ENCODE data around the gene EPB41L2.
"Not testable (repeated sequence)": the region's sequence is repeated elsewhere in the genome, so short reads cannot be mapped to it uniquely, and the experiment has no call there.

Gene EPB41L2

DNA sequence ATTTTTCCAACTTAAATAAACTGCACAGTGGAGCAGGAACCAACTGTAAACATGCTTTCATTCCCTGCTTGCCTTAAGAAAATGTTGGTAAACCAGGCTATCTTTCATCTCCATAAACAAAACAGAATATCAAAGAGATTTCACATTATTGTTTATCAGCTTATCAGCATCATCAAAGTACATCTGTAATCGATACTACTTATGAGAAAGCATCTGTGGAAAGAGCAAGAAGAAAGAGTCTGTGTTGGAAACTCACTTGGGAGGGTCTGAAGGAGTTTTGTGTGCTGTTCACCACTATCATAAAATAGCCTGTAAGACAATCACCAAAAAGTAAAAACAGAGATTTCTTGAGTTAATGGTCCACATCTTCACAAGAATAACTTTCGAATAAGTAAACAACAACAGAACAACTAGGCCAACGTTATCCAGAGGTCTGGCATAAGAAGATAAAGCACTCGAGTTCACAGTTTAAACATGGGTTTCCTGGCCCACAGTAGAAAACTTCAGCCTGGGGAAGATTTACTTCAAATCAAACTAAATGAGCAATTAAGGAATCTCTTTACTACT lies 47.9 kb downstream of the EPB41L2 start:
- peaks cover 10% of the 10 kb centered on the region for H3K9me3 ChIP-seq (ENCODE audit: control insufficient read depth, insufficient read depth, low read depth, low read length)
- H3K36me3 ChIP-seq (ENCODE audit: control insufficient read depth, insufficient read depth, low read length), result no peaks in the 10 kb centered on the region; the same call in 1 of the 2 replicates
- no peak overlapping the region for H3K9ac ChIP-seq (ENCODE audit: low read length)
- H3K27me3 ChIP-seq (ENCODE audit: control insufficient read depth, insufficient read depth, low read length), result no peaks in the 10 kb centered on the region
- no peak overlapping the region for H3K27ac ChIP-seq (ENCODE audit: low read depth, low read length)
- H3K4me3 ChIP-seq (ENCODE audit: low read depth, low read length), result no peak overlapping the region
- peaks cover 23% of the 10 kb centered on the region for H3K4me1 ChIP-seq (ENCODE audit: control insufficient read depth, insufficient read depth, low read length)

DNA sequence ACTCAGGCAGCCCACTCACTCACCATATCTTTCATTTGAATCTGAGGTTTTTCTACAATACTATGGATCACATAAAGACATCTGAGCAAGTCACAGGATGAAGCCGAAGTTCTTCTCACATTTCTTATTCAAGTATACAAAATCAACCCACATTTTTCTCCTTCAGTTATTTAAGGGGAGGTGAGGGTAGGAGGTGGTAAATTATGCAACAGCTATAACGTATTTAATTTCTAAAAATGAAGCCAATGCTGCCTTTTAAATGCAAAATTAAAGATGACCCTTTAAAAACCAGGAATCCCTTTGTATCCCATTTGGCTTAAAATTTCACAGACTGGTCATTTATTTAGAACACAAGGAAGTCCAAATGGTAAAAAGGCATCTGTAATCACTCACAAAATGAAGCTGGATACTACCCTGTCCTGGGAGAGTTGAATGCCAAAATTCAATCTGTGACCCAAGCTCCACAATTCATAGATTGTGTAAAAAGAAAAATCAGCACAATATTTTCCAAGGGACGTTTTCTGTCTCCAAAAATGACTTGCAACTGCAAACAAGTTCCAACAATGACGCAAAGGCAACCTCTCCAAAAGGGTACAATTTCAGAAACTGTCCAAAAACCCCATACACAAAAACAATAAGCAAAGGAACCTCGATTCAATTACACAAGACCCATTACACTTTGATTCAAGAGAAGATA lies 48.8 kb downstream of the EPB41L2 start:
- no peak overlapping the region for H3K9ac ChIP-seq (ENCODE audit: low read length)
- H3K4me3 ChIP-seq (ENCODE audit: low read depth, low read length), result no peak overlapping the region
- H3K27ac ChIP-seq (ENCODE audit: low read depth, low read length), result peak overlapping the region; percentile 39; the same call in 1 of the 2 replicates
- no peaks in the 10 kb centered on the region for H3K27me3 ChIP-seq (ENCODE audit: control insufficient read depth, insufficient read depth, low read length)
- H3K36me3 ChIP-seq (ENCODE audit: control insufficient read depth, insufficient read depth, low read length), result peaks cover 4% of the 10 kb centered on the region
- peaks cover 23% of the 10 kb centered on the region for H3K4me1 ChIP-seq (ENCODE audit: control insufficient read depth, insufficient read depth, low read length)
- peaks cover 16% of the 10 kb centered on the region for H3K9me3 ChIP-seq (ENCODE audit: control insufficient read depth, insufficient read depth, low read depth, low read length)

- no peaks in the 10 kb centered on the region for H3K27me3 ChIP-seq (ENCODE audit: control insufficient read depth, insufficient read depth, low read length)
- no peak overlapping the region; the same call in 1 of the 2 replicates for H3K27ac ChIP-seq (ENCODE audit: low read depth, low read length)
- no peak overlapping the region for H3K9ac ChIP-seq (ENCODE audit: low read length)
- H3K4me3 ChIP-seq (ENCODE audit: low read depth, low read length), result no peak overlapping the region
- H3K36me3 ChIP-seq (ENCODE audit: control insufficient read depth, insufficient read depth, low read length), result peaks cover 4% of the 10 kb centered on the region
- H3K4me1 ChIP-seq (ENCODE audit: control insufficient read depth, insufficient read depth, low read length), result peaks cover 23% of the 10 kb centered on the region
- peaks cover 23% of the 10 kb centered on the region for H3K9me3 ChIP-seq (ENCODE audit: control insufficient read depth, insufficient read depth, low read depth, low read length)
Observed at GRCh38 chr6:131013495-131013894, 49.5 kb downstream of the EPB41L2 start.

DNA sequence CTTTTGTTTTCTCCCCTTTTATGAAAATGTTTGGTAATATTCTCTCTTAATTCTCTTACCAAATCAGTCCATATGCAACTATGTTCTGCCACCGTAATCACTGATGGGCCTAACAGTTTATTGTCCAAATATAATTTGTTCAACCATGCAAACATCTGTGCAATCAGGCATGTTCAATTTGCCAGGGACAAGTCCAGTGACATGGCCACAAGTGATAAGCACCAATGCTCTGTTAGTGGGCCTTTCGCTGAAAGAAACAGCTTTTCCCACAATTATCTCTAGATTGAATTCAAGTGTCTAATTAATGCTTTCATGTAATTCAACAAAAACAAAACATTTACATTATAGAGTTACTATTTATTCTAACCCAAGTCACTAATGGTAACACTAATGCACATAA lies 53.3 kb downstream of the EPB41L2 start:
- H3K4me1 ChIP-seq (ENCODE audit: control insufficient read depth, insufficient read depth, low read length), result peaks cover 10% of the 10 kb centered on the region
- H3K9me3 ChIP-seq (ENCODE audit: control insufficient read depth, insufficient read depth, low read depth, low read length), result peaks cover 47% of the 10 kb centered on the region
- peaks cover 4% of the 10 kb centered on the region for H3K36me3 ChIP-seq (ENCODE audit: control insufficient read depth, insufficient read depth, low read length)
- no peak overlapping the region for H3K9ac ChIP-seq (ENCODE audit: low read length)
- no peak overlapping the region for H3K27ac ChIP-seq (ENCODE audit: low read depth, low read length)
- no peaks in the 10 kb centered on the region for H3K27me3 ChIP-seq (ENCODE audit: control insufficient read depth, insufficient read depth, low read length)
- H3K4me3 ChIP-seq (ENCODE audit: low read depth, low read length), result no peak overlapping the region

DNA sequence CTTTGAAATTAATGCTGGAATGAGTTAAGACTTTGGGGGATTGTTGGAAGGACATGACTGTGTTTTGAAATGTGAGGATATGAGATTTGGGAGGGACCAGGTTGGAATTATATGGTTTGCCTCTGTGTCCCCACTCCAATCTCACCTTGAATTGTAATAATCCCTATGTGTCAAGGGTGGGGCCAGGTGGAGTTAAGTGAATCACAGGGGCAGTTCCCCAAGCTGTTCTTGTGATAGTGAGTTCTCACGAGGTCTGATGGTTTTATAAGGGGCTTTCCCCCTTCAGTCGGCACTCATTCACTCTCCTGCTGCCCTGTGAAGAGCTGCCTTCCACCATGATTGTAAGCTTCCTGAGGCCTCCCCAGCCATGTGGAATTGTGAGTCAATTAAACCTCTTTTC lies 54.1 kb downstream of the EPB41L2 start:
- not testable (repeated sequence) for H3K9ac ChIP-seq (ENCODE audit: low read length); H3K36me3 ChIP-seq (ENCODE audit: control insufficient read depth, insufficient read depth, low read length); H3K27me3 ChIP-seq (ENCODE audit: control insufficient read depth, insufficient read depth, low read length); H3K4me3 ChIP-seq (ENCODE audit: low read depth, low read length); H3K27ac ChIP-seq (ENCODE audit: low read depth, low read length)
- Histone ChIP-seq H3K4me1 (ENCODE audit: control insufficient read depth, insufficient read depth, low read length) (peaks cover 10% of the 10 kb centered on the region), H3K9me3 (ENCODE audit: control insufficient read depth, insufficient read depth, low read depth, low read length) (peaks cover 47% of the 10 kb centered on the region)

DNA sequence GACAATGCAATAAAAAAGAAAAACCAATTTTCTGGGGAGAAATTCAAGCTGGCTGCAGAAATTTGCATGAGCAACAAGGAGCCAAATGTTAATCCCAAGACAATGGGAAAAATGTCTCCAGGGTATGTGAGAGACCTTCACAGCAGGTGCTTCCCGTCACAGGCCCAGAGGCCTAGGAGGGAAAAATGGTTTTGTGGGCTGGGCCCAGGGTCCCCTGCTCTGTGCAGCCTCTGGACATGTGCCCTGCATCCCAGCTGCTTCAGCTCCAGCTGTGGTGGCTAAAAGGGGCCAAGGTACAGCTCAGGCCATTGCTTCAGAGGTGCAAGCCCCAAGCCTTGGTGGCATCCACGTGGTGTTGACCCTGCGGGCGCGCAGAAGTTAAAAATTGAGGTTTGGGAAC lies 55.1 kb downstream of the EPB41L2 start:
- H3K36me3 ChIP-seq (ENCODE audit: control insufficient read depth, insufficient read depth, low read length); H3K9ac ChIP-seq (ENCODE audit: low read length); H3K4me3 ChIP-seq (ENCODE audit: low read depth, low read length); H3K27ac ChIP-seq (ENCODE audit: low read depth, low read length); H3K27me3 ChIP-seq (ENCODE audit: control insufficient read depth, insufficient read depth, low read length): not testable (repeated sequence)
- Histone ChIP-seq H3K9me3 (ENCODE audit: control insufficient read depth, insufficient read depth, low read depth, low read length) (peaks cover 47% of the 10 kb centered on the region), H3K4me1 (ENCODE audit: control insufficient read depth, insufficient read depth, low read length) (peaks cover 17% of the 10 kb centered on the region)

DNA sequence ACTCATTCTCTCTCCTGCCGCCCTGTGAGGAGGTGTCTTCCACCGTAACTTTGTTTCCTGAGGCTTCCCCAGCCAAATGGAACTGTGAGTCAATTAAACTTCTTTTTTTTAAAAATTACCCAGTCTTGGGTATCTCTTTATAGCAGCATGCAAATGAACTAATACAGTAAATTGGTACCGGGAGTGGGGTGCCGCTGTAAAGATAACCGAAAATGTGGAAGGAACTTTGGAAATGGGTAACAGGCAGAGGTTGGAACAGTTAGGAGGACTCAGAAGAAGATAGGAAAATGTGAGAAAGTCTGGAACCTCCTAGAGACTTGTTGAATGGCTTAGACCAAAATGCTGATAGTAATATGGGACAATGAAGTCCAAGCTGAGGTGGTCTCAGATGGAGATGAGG lies 55.8 kb downstream of the EPB41L2 start:
- Histone ChIP-seq H3K36me3 (ENCODE audit: control insufficient read depth, insufficient read depth, low read length) (peaks cover 4% of the 10 kb centered on the region), H3K27me3 (ENCODE audit: control insufficient read depth, insufficient read depth, low read length) (no peaks in the 10 kb centered on the region), H3K4me1 (ENCODE audit: control insufficient read depth, insufficient read depth, low read length) (peaks cover 22% of the 10 kb centered on the region), H3K9me3 (ENCODE audit: control insufficient read depth, insufficient read depth, low read depth, low read length) (peaks cover 47% of the 10 kb centered on the region), H3K4me3 (ENCODE audit: low read depth, low read length) (no peak overlapping the region), H3K27ac (ENCODE audit: low read depth, low read length) (no peak overlapping the region), H3K9ac (ENCODE audit: low read length) (no peak overlapping the region)

GRCh38 chr6:131005439-131006016 lies 57.5 kb downstream of the EPB41L2 start:
- peaks cover 37% of the 10 kb centered on the region for H3K9me3 ChIP-seq (ENCODE audit: control insufficient read depth, insufficient read depth, low read depth, low read length)
- no peak overlapping the region for H3K4me3 ChIP-seq (ENCODE audit: low read depth, low read length)
- peaks cover 4% of the 10 kb centered on the region for H3K36me3 ChIP-seq (ENCODE audit: control insufficient read depth, insufficient read depth, low read length)
- no peak overlapping the region for H3K27ac ChIP-seq (ENCODE audit: low read depth, low read length)
- H3K27me3 ChIP-seq (ENCODE audit: control insufficient read depth, insufficient read depth, low read length), result no peaks in the 10 kb centered on the region
- no peak overlapping the region for H3K9ac ChIP-seq (ENCODE audit: low read length)
- peaks cover 36% of the 10 kb centered on the region for H3K4me1 ChIP-seq (ENCODE audit: control insufficient read depth, insufficient read depth, low read length)

DNA sequence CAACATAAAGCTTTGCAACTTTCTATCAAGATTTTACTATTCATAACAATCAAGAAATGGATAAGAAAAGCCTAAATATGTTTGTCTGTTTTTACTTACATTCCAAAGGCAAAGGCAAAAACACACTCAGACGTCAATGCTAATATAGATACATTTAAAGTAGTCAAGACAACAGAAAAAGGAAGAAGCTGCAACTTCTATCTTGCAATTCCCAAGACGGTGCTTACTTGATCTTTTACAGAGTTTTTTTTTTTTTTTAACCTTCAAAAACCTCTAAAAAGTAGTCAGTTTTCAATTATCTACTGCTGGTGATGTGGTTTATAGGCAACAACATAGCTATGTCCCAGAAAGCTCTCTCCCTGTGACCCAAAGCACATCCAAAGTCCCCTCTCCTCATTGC lies 58.1 kb downstream of the EPB41L2 start:
- Histone ChIP-seq H3K9ac (ENCODE audit: low read length) (no peak overlapping the region), H3K27me3 (ENCODE audit: control insufficient read depth, insufficient read depth, low read length) (no peaks in the 10 kb centered on the region), H3K4me1 (ENCODE audit: control insufficient read depth, insufficient read depth, low read length) (peaks cover 39% of the 10 kb centered on the region), H3K36me3 (ENCODE audit: control insufficient read depth, insufficient read depth, low read length) (peaks cover 3% of the 10 kb centered on the region), H3K4me3 (ENCODE audit: low read depth, low read length) (no peak overlapping the region), H3K9me3 (ENCODE audit: control insufficient read depth, insufficient read depth, low read depth, low read length) (peaks cover 36% of the 10 kb centered on the region), H3K27ac (ENCODE audit: low read depth, low read length) (no peak overlapping the region)

GRCh38 chr6:131004387-131004755 lies 58.7 kb downstream of the EPB41L2 start:
- H3K27ac ChIP-seq (ENCODE audit: low read depth, low read length), result no peak overlapping the region
- H3K4me3 ChIP-seq (ENCODE audit: low read depth, low read length), result no peak overlapping the region
- H3K9ac ChIP-seq (ENCODE audit: low read length), result no peak overlapping the region
- peaks cover 32% of the 10 kb centered on the region for H3K9me3 ChIP-seq (ENCODE audit: control insufficient read depth, insufficient read depth, low read depth, low read length)
- H3K27me3 ChIP-seq (ENCODE audit: control insufficient read depth, insufficient read depth, low read length), result no peaks in the 10 kb centered on the region
- peaks cover 42% of the 10 kb centered on the region for H3K4me1 ChIP-seq (ENCODE audit: control insufficient read depth, insufficient read depth, low read length)
- H3K36me3 ChIP-seq (ENCODE audit: control insufficient read depth, insufficient read depth, low read length), result no peaks in the 10 kb centered on the region; the same call in 1 of the 2 replicates
